ENCODE results near the gene ITPR1. TPM values are rescaled to one million over a fixed set of nuclear protein-coding genes. Genes with fewer than 3 reads are reported as not detected.

Gene ITPR1
- total and polyA plus RNA-seq, 10 of the 15 experiments (the other 5 are each of a cell fraction or from before 2014, with no cell fraction given), result 12.2 to 239 (median 28.4) TPM

GRCh38 chr3:4765212-4765611 is 272.1 kb downstream of the ITPR1 start (continued):
- no peak for TF ChIP-seq PRDM15 (CRISPR knock-in tag; IDR thresholded peaks at IDR 0.05)

GRCh38 chr3:4766263-4766662 is 273.1 kb downstream of the ITPR1 start:
- Histone ChIP-seq H3K4me2 (ENCODE audit: control insufficient read depth, insufficient read depth) (no peak overlapping the region), H3K27me3 (replicated peaks in 1 of 2; ENCODE audit: control insufficient read depth in 2 of 2, insufficient read depth in 2 of 2, low read length in 1 of 2) (no peaks in the 10 kb centered on the region), H4K20me1 (ENCODE audit: control insufficient read depth, insufficient read depth) (no peaks in the 10 kb centered on the region), H3K4me3 (no peak overlapping the region), H3K36me3 (ENCODE audit: control insufficient read depth in 2 of 2, insufficient read depth in 2 of 2, low read length in 1 of 2) (peaks cover 9 to 26% of the 10 kb centered on the region in 2 experiments), H3K79me2 (ENCODE audit: control insufficient read depth, insufficient read depth, low read length) (no peaks in the 10 kb centered on the region), H3K9me3 (replicated peaks; ENCODE audit: control insufficient read depth, insufficient read depth, low read length) (peaks cover 6% of the 10 kb centered on the region; the same call in 2 of the 3 replicates), H3K4me1 (ENCODE audit: control insufficient read depth, insufficient read depth, low read length) (no peaks in the 10 kb centered on the region), H2AFZ (ENCODE audit: control insufficient read depth, low read depth, low read length) (no peak overlapping the region), H3K9ac (ENCODE audit: control insufficient read depth, insufficient read depth, low read length) (no peak overlapping the region), H3K27ac (ENCODE audit: control insufficient read depth, insufficient read depth) (no peak overlapping the region)
- POLR2A ChIA-PET, result interaction anchor here (1.0 to 18.6 kb wide), 4 partner anchors 10 to 13 kb away, joined by 3 to 414 read pairs (median 4); no protein-coding TSS in a partner anchor
- RAD21 ChIA-PET (ENCODE audit: unreplicated experiment), result interaction anchor here (0.9 to 22.6 kb wide), 6 partner anchors 10 to 289 kb away, joined by 3 to 377 read pairs (median 8); partner anchors contain the start of gene BHLHE40
- no peak for DNase-seq (ENCODE audit: low read depth, low spot score)
- CTCF ChIA-PET, result interaction anchor here (1.1 to 1.3 kb wide), 4 partner anchors 12 to 210 kb away, joined by 3 to 5 read pairs (median 4); no protein-coding TSS in a partner anchor
- intact Hi-C loops (cut with micrococcal nuclease; ENCODE audit: unreplicated experiment), result no loop called here
- 87% methylated on average over 4 of the region's 4 CpGs for WGBS (ENCODE audit: insufficient coverage, insufficient replicate concordance, low lambda C conversion rate, missing lambda C conversion rate)
- no peak for TF ChIP-seq JUND (IDR thresholded peaks at IDR 0.05; ENCODE audit: low read depth, low read length)
- TF ChIP-seq ETV6 (conservative IDR thresholded peaks at IDR 0.05 in 1 of 2, IDR thresholded peaks at IDR 0.05 in 1 of 2; ENCODE audit: borderline replicate concordance in 1 of 2, low read depth in 1 of 2), result no peak
- TF ChIP-seq MTA2 (IDR thresholded peaks at IDR 0.05; ENCODE audit: low read depth), result no peak
- no peak for TF ChIP-seq RAD21 (IDR thresholded peaks at IDR 0.05; ENCODE audit: insufficient read depth, low read depth, low read length)
- no peak for TF ChIP-seq E2F4 (IDR thresholded peaks at IDR 0.05; ENCODE audit: low read depth, low read length)
- no peak for TF ChIP-seq HDAC6 (IDR thresholded peaks at IDR 0.05; ENCODE audit: unreplicated experiment)
- no peak for TF ChIP-seq CREM (IDR thresholded peaks at IDR 0.05; ENCODE audit: low read depth)
- TF ChIP-seq WRNIP1 (IDR thresholded peaks at IDR 0.05; ENCODE audit: borderline replicate concordance, low read depth, low read length), result no peak
- TF ChIP-seq ESRRA (IDR thresholded peaks at IDR 0.05; ENCODE audit: low read length), result no peak
- TF ChIP-seq GABPA (IDR thresholded peaks at IDR 0.05; ENCODE audit: low read depth), result no peak
- TF ChIP-seq CBX3 (IDR thresholded peaks at IDR 0.05; ENCODE audit: borderline replicate concordance, low read depth), result no peak
- no peak for TF ChIP-seq JUNB (IDR thresholded peaks at IDR 0.05)
- FAIRE-seq, result no peak
- ATAC-seq, result no peak
- in situ Hi-C loops (cut with MboI), result no loop called here
- BruUV-seq (replicated peaks), result no TSS peak
- SMC1A ChIA-PET (ENCODE audit: uncharacterized antibody, unreplicated experiment), result interaction anchor here (0.9 to 23.7 kb wide), 7 partner anchors 6 to 210 kb away, joined by 4 to 618 read pairs (median 12); no protein-coding TSS in a partner anchor

All from GM12878 (cell line).